SW480 (cell line): Measurements from ENCODE around the gene VWA5A.

Experiments
- DNase-seq: peaks from one replicate; pipeline ENCODE4 v3.0.0-alpha.2; 2016; ENCODE audit warnings: low spot score

VWA5A gene

GRCh38 chr11:124170801-124171586 lies 55.7 kb downstream of the VWA5A start:
- no peak for DNase-seq

- DNase-seq: no peak
These were observed 56.9 kb downstream of the VWA5A start for GRCh38 chr11:124172101-124172500.

- DNase-seq: no peak
These were observed 57.3 kb downstream of the VWA5A start for GRCh38 chr11:124172599-124172998.

GRCh38 chr11:124174001-124174583 lies 58.8 kb downstream of the VWA5A start:
- peak; percentile 26 for DNase-seq

GRCh38 chr11:124176925-124177715 lies 61.9 kb downstream of the VWA5A start:
- no peak for DNase-seq

DNA sequence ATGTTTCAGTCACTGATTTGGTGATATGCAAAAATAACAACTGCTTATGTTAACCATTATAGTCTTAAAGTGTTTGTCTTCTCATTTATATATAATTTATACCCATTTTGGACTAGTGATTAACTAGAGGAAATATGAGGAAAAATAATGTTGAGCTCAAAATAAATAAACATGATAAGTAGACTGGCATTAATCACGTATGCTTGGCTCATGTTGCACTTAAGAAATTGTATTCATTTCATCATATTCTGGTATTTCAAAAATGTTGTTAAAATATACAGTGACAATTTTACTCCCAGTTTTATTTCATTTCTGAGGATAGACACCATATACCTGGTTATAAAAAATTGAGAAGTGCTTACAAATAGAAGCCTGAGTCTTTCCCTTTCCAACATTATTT lies 64.1 kb downstream of the VWA5A start:
- DNase-seq: no peak

DNA sequence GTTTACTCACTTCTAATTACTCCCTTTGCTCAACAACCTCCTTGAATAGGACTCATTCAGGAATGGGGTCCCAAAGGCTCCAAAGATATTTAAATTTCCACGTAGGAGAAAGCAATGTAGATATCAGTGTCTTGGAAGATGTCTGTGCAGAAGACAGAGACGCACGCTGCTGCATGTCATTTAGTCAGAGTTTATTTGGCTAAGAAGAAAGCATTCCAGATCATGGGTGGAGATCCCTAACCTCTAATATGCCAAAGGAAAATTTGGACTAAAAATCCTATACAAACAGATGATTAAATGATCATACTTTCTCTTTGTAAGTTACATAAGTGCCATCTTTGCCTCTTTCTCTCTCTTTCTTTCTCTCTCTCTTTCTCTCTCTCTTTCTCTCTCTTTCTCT lies 67.8 kb downstream of the VWA5A start, which contains the start of gene OR10D3:
Gene OR10D3, plus strand, starts transcription at position 278 of the 400 bp plus-strand sequence. CDS start 1,925 bp downstream, outside the sequence.
- DNase-seq: no peak

GRCh38 chr11:124190298-124191139 lies 75.3 kb downstream of the VWA5A start:
- no peak for DNase-seq

GRCh38 chr11:124193221-124194010 lies 78.2 kb downstream of the VWA5A start:
- DNase-seq: no peak

DNA sequence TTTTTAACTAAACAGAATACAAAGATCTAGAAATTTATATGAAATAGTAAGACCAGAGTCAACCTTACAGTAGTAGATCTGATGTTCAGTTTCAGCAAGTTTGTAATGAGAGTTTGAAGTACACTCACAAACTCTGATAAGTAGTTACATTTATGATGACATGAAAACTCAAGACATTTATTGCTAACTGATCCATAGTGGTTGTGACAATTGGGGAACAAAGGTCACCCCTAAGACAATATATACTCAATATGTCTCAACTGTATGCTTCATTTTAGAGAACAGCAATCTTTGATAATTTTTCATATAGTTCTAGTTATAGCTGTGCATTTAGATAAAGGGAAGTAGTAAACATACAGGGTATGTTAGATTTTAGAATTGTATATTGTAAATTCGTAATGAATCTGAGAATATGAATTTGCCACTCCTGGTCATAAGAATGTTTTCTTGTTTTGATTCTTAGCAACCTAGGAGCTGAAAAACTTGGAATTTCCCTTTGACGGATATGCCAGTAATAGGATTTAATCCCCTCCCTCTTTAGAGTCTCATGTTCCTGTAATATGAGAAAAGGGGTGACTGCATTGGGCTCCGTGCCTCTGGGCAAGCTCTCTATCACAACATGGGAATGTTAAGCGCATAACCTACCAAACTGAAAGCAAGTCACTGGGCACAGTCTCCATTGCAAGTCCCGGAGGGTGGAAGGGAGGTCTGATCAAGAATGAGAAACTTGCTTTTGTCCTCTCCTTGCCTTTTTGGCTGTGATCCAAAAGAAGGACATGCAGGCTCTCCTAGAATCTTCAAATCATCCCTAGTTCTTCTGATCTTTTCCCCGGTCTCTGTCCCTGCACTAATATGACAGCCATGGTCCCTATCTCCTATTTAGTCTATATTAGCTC lies 79.3 kb downstream of the VWA5A start:
- DNase-seq: no peak

GRCh38 chr11:124195189-124195734 lies 80.0 kb downstream of the VWA5A start:
- DNase-seq: peak; percentile 32
